K562 (cell line): ENCODE measurements around the gene DLGAP1. TPM values are rescaled to one million over a fixed set of nuclear protein-coding genes. Genes with fewer than 3 reads are reported as not detected.

Experiments
- BRCA1 ChIP-seq, 2 experiments: fragments of 450-650 bp in 1 of 2; sonication (generic) in 1 of 2; formaldehyde crosslinking in 1 of 2; IDR thresholded peaks; 2 replicates each; pipeline versions ENCODE4 v1.5.0 to v1.6.1; 2017 to 2020; ENCODE audit warnings: mild to moderate bottlenecking in 1 of 2, missing genetic modification reagents in 1 of 2
- FOXK1 ChIP-seq: sonication (generic); formaldehyde crosslinking; IDR thresholded peaks from 2 replicates; pipeline ENCODE4 v1.8.0; 2022; ENCODE audit warnings: missing genetic modification reagents, mild to moderate bottlenecking, borderline replicate concordance
- NCOA6 ChIP-seq: fragments of 450-650 bp; IDR thresholded peaks from 2 replicates; pipeline ENCODE4 v1.6.1; 2017; ENCODE audit warnings: mild to moderate bottlenecking
- NFYB ChIP-seq: IDR thresholded peaks from 2 replicates; pipeline ENCODE4 v1.6.1; 2011; ENCODE audit warnings: mild to moderate bottlenecking, moderate library complexity; ENCODE audit not compliant: insufficient read length; ENCODE audit errors: extremely low read depth
- RCOR1 ChIP-seq, 2 experiments: IDR thresholded peaks; 2 replicates each; pipeline ENCODE4 v1.6.1; 2012; ENCODE audit warnings: low read depth in 2 of 2, low read length in 2 of 2, borderline replicate concordance in 1 of 2, improper control_type of control experiment in 1 of 2
- SNRNP70 ChIP-seq: fragments of 200-400 bp; formaldehyde crosslinking; optimal IDR thresholded peaks from 2 replicates; pipeline ENCODE3; 2017; ENCODE audit warnings: low read depth, low read length
- SP1 ChIP-seq: sonication (generic); formaldehyde crosslinking; IDR thresholded peaks from 2 replicates; pipeline ENCODE4 v1.8.1; 2022; ENCODE audit warnings: mild to moderate bottlenecking, missing genetic modification reagents
- SRSF1 ChIP-seq: fragments of 200-400 bp; formaldehyde crosslinking; IDR thresholded peaks from 2 replicates; pipeline ENCODE4 v1.6.1; 2017; ENCODE audit warnings: mild to moderate bottlenecking, low read depth, low read length, moderate library complexity
- ZBTB7A ChIP-seq: IDR thresholded peaks from 2 replicates; pipeline ENCODE4 v1.6.1; 2011; ENCODE audit warnings: low read depth, mild to moderate bottlenecking, low read length, moderate library complexity, borderline replicate concordance; ENCODE audit not compliant: control insufficient read depth
- polyA plus RNA-seq, 8 experiments: library from polyadenylated mRNA; depleted of rRNA in 4 of 8; stranded (reverse) in 5 of 8; unstranded in 3 of 8; fragments of >200 nt; fragmentation: Nextera tagmentation in 2 of 8; fragmentation: Illumina TruSeq in 1 of 8; extraction: Ambion mirVana in 2 of 8; extraction: Trizol in 1 of 8; gene quantifications; 2 replicates each; pipeline versions ENCODE4 v1.2.1 to v1.2.3, GENCODE V29; 2011 to 2014; ENCODE audit warnings: inconsistent platforms in 1 of 8, missing spikeins in 1 of 8
- total RNA-seq, 7 experiments: library from RNA; depleted of rRNA in 6 of 7; stranded (reverse); fragments of >200 nt in 6 of 7; fragmentation: Illumina TruSeq in 2 of 7; extraction: Trizol in 2 of 7; gene quantifications; 2 replicates each; pipeline versions ENCODE4 v1.2.1 to v1.2.3, GENCODE V29; 2011 to 2021; ENCODE audit warnings: low replicate concordance in 1 of 7
- TF ChIP-seq, protein P1 (sequence below): fragments of 250-450 bp; sonication (Bioruptor Pico); IDR thresholded peaks from 2 replicates; pipeline ENCODE4 v1.4.0; 2020
- TF ChIP-seq, protein P2 (sequence below): sonication (generic); formaldehyde crosslinking; IDR thresholded peaks from 2 replicates; pipeline ENCODE4 v1.4.0; 2020; ENCODE audit warnings: mild to moderate bottlenecking, missing genetic modification reagents
- TF ChIP-seq, protein P3 (sequence below): sonication (generic); formaldehyde crosslinking; IDR thresholded peaks from 2 replicates; pipeline ENCODE4 v1.8.0; 2023; ENCODE audit warnings: mild to moderate bottlenecking, missing genetic modification reagents

Gene DLGAP1
- total and polyA plus RNA-seq, 9 of the 15 experiments (the other 6 are each of a cell fraction or from before 2014, with no cell fraction given): 0.04 to 0.22 (median 0.08) TPM

DNA sequence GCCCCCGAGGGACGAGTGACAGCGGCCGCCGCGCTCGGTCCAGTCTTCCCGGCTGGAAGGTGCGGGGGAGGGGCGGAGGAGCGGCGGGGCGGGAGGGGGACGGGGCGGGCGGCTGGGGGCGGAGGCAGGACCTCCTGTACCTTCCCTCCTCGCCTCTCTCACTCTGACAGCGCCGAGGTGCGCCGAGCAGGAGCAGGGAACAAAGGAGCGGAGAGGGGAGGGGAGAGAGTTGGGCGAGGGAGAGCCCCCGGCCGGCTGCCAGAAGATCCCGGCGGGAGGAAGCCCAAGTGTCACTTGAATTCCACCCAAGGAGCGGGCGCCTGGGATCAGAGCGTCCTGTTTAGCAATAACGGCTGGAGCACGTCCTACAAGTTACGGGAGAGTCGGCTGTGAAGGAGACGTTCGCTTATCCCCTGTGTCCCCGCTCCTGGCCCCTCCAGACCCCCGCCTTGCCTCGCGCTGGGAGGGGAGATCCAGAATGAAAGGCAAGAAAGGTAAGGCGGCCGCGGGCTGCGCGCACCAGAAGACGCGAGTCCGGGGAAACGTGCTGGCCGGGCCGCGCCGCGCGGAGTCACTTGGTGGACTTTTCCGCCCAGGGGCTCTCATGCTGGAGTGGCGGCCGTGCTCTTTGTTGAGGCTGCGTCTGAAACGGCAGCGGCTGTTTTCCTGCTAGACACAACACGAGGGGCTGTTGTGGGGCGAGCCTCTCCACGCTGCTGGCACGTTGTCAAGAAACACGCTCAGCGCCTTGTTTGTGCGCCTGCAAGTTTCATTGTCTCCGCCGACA lies 1004.9 kb downstream of the DLGAP1 start, which contains the start of gene TGIF1 (continued):
- TF ChIP-seq, protein P1, sequence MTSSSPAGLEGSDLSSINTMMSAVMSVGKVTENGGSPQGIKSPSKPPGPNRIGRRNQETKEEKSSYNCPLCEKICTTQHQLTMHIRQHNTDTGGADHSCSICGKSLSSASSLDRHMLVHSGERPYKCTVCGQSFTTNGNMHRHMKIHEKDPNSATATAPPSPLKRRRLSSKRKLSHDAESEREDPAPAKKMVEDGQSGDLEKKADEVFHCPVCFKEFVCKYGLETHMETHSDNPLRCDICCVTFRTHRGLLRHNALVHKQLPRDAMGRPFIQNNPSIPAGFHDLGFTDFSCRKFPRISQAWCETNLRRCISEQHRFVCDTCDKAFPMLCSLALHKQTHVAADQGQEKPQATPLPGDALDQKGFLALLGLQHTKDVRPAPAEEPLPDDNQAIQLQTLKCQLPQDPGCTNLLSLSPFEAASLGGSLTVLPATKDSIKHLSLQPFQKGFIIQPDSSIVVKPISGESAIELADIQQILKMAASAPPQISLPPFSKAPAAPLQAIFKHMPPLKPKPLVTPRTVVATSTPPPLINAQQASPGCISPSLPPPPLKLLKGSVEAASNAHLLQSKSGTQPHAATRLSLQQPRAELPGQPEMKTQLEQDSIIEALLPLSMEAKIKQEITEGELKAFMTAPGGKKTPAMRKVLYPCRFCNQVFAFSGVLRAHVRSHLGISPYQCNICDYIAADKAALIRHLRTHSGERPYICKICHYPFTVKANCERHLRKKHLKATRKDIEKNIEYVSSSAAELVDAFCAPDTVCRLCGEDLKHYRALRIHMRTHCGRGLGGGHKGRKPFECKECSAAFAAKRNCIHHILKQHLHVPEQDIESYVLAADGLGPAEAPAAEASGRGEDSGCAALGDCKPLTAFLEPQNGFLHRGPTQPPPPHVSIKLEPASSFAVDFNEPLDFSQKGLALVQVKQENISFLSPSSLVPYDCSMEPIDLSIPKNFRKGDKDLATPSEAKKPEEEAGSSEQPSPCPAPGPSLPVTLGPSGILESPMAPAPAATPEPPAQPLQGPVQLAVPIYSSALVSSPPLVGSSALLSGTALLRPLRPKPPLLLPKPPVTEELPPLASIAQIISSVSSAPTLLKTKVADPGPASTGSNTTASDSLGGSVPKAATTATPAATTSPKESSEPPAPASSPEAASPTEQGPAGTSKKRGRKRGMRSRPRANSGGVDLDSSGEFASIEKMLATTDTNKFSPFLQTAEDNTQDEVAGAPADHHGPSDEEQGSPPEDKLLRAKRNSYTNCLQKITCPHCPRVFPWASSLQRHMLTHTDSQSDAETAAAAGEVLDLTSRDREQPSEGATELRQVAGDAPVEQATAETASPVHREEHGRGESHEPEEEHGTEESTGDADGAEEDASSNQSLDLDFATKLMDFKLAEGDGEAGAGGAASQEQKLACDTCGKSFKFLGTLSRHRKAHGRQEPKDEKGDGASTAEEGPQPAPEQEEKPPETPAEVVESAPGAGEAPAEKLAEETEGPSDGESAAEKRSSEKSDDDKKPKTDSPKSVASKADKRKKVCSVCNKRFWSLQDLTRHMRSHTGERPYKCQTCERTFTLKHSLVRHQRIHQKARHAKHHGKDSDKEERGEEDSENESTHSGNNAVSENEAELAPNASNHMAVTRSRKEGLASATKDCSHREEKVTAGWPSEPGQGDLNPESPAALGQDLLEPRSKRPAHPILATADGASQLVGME: 0 out of 2 replicates have a peak, but pooled peaks have one; percentile 10
- TF ChIP-seq SNRNP70 (peak; percentile 43), NFYB (no peak), NCOA6 (no peak), SRSF1 (no peak), SP1 (peak; percentile 72), BRCA1 (IDR thresholded peaks at IDR 0.05) (no peak), BRCA1 (CRISPR knock-in tag; IDR thresholded peaks at IDR 0.05) (no peak), RCOR1 (IDR thresholded peaks at IDR 0.05; ENCODE audit: borderline replicate concordance in 1 of 2, low read depth in 2 of 2, low read length in 2 of 2) (peak in 1 of 2 experiments; percentile 66; a peak in 2 of 4 replicates), FOXK1 (CRISPR knock-in tag) (peak; percentile 89; the same call in 1 of the 2 replicates), ZBTB7A (peak; percentile 66; the same call in 1 of the 2 replicates)
- TF ChIP-seq, protein P2, sequence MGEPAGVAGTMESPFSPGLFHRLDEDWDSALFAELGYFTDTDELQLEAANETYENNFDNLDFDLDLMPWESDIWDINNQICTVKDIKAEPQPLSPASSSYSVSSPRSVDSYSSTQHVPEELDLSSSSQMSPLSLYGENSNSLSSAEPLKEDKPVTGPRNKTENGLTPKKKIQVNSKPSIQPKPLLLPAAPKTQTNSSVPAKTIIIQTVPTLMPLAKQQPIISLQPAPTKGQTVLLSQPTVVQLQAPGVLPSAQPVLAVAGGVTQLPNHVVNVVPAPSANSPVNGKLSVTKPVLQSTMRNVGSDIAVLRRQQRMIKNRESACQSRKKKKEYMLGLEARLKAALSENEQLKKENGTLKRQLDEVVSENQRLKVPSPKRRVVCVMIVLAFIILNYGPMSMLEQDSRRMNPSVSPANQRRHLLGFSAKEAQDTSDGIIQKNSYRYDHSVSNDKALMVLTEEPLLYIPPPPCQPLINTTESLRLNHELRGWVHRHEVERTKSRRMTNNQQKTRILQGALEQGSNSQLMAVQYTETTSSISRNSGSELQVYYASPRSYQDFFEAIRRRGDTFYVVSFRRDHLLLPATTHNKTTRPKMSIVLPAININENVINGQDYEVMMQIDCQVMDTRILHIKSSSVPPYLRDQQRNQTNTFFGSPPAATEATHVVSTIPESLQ (CRISPR knock-in tag): peak; percentile 86; the same call in 1 of the 2 replicates
- TF ChIP-seq, protein P3, sequence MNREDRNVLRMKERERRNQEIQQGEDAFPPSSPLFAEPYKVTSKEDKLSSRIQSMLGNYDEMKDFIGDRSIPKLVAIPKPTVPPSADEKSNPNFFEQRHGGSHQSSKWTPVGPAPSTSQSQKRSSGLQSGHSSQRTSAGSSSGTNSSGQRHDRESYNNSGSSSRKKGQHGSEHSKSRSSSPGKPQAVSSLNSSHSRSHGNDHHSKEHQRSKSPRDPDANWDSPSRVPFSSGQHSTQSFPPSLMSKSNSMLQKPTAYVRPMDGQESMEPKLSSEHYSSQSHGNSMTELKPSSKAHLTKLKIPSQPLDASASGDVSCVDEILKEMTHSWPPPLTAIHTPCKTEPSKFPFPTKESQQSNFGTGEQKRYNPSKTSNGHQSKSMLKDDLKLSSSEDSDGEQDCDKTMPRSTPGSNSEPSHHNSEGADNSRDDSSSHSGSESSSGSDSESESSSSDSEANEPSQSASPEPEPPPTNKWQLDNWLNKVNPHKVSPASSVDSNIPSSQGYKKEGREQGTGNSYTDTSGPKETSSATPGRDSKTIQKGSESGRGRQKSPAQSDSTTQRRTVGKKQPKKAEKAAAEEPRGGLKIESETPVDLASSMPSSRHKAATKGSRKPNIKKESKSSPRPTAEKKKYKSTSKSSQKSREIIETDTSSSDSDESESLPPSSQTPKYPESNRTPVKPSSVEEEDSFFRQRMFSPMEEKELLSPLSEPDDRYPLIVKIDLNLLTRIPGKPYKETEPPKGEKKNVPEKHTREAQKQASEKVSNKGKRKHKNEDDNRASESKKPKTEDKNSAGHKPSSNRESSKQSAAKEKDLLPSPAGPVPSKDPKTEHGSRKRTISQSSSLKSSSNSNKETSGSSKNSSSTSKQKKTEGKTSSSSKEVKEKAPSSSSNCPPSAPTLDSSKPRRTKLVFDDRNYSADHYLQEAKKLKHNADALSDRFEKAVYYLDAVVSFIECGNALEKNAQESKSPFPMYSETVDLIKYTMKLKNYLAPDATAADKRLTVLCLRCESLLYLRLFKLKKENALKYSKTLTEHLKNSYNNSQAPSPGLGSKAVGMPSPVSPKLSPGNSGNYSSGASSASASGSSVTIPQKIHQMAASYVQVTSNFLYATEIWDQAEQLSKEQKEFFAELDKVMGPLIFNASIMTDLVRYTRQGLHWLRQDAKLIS: peak; percentile 19; the same call in 1 of the 2 replicates
